Omental fat pad (tissue), 4 donors: ENCODE measurements around the gene IL4I1. TPM values are rescaled to one million over a fixed set of nuclear protein-coding genes. Genes with fewer than 3 reads are reported as not detected.

Experiments used
- ATAC-seq: fragments of 150-250 bp; one replicate; pipeline ENCODE4 v1.9.1; 2016; ENCODE audit warnings: mild to moderate bottlenecking, moderate library complexity; ENCODE audit not compliant: low FRiP score
- DNase-seq: peaks from one replicate; pipeline ENCODE4 v3.0.0-alpha.2; 2019; ENCODE audit warnings: low spot score
- total RNA-seq, 4 donors: library from RNA; depleted of rRNA; stranded (reverse); fragments of >200 nt; gene quantifications; one replicate each; pipeline ENCODE4 v1.1.0, GENCODE V29; 2016
- TF ChIP-seq, protein P1 (sequence below), 3 donors: fragments of 450-650 bp; IDR thresholded peaks; one replicate each; pipeline ENCODE4 v1.5.1; 2016 to 2017; ENCODE audit warnings: antibody characterized with exemption in 3 of 3, mild to moderate bottlenecking in 3 of 3, moderate library complexity in 2 of 3

IL4I1 gene
- total RNA-seq, 4 donors from 2014 or later, result 0.56 to 5.5 (median 1.5) TPM; not detected in 1

GRCh38 chr19:49916839-49917733 lies 20.4 kb upstream of the IL4I1 start:
- TF ChIP-seq, protein P1, sequence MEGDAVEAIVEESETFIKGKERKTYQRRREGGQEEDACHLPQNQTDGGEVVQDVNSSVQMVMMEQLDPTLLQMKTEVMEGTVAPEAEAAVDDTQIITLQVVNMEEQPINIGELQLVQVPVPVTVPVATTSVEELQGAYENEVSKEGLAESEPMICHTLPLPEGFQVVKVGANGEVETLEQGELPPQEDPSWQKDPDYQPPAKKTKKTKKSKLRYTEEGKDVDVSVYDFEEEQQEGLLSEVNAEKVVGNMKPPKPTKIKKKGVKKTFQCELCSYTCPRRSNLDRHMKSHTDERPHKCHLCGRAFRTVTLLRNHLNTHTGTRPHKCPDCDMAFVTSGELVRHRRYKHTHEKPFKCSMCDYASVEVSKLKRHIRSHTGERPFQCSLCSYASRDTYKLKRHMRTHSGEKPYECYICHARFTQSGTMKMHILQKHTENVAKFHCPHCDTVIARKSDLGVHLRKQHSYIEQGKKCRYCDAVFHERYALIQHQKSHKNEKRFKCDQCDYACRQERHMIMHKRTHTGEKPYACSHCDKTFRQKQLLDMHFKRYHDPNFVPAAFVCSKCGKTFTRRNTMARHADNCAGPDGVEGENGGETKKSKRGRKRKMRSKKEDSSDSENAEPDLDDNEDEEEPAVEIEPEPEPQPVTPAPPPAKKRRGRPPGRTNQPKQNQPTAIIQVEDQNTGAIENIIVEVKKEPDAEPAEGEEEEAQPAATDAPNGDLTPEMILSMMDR (IDR thresholded peaks at IDR 0.05), result no peak
- ATAC-seq (no peak), DNase-seq (no peak)

GRCh38 chr19:49915271-49915670 lies 18.6 kb upstream of the IL4I1 start:
- DNase-seq (no peak), ATAC-seq (no peak)
- TF ChIP-seq, protein P1 (IDR thresholded peaks at IDR 0.05), result no peak

DNA sequence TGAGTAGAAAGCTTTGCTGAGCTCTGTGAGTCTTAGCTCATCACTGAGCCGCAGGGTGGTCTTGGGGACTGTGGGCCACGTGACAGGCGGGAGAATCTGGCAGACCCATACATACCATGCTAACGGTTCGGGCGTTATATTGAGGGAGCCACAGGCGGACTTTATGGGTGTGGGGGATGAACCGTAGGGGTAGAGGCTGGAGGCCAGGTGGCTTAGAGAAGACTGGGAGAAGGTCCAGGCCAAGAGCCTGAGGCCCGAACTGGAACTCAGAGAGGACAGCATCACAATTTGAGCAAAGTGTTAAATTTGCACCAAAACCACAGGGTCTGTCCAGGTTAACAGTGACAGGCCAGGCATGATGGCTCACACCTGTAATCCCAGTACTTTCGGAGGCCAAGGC lies 17.0 kb upstream of the IL4I1 start:
- DNase-seq (no peak), ATAC-seq (no peak)
- TF ChIP-seq, protein P1 (IDR thresholded peaks at IDR 0.05), result no peak

DNA sequence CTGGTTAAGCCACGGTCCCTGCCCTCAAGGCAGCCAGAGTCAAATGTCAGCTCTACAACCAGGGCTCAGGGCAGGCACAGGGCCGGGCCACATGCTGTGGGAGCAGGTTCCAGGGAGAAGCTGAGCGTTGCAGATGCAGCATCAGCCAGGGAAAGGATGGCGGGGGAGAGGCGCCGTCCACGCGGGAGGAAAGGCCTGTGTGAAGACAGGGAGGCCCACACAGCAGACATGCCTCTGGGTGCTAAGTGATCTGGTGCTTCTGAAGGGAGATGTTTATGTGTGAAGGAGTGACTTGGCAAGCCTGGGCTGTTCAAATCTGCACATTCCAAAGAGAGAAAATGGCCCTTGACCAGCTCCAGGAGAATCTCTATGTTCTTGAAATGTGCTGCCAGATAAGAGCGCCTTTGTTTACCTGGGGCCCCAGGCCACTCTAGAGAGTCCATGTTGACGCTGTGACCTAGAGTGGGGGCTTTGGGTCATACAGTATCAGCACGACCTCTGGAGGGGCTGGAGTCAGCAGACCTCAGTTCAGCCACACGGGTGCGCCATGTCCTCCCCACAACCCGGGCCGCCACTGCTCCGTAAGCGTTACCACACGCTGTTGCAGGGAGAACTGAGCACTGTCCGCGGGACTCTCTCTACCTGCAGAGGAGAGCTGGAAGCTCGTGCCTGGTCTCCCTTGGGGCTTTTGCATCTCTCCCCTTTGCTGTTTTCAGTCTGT lies 16.4 kb upstream of the IL4I1 start:
- DNase-seq (no peak), ATAC-seq (peak; percentile 6)
- TF ChIP-seq, protein P1 (IDR thresholded peaks at IDR 0.05), result no peak

GRCh38 chr19:49911381-49912145 lies 14.9 kb upstream of the IL4I1 start:
- ATAC-seq, result no peak
- TF ChIP-seq, protein P1 (IDR thresholded peaks at IDR 0.05), result no peak
- DNase-seq, result no peak

GRCh38 chr19:49910179-49910578 lies 13.5 kb upstream of the IL4I1 start:
- DNase-seq (no peak), ATAC-seq (no peak)
- TF ChIP-seq, protein P1 (IDR thresholded peaks at IDR 0.05), result no peak
